Thyroid gland (tissue), 4 donors: ENCODE results near the gene GAB4.

Experiments
- POLR2A ChIP-seq, 2 donors: fragments of 450-650 bp; IDR thresholded peaks; one replicate each; pipeline ENCODE4 v1.6.1; 2017; ENCODE audit warnings: antibody characterized with exemption in 2 of 2, mild to moderate bottlenecking in 2 of 2, moderate library complexity in 1 of 2
- TF ChIP-seq, protein P1 (sequence below), 6 experiments: fragments of 200-600 bp in 3 of 6; fragments of 450-650 bp in 3 of 6; sonication (generic) in 3 of 6; IDR thresholded peaks; one replicate each; pipeline ENCODE4 v1.5.1; 2016 to 2019; ENCODE audit warnings: antibody characterized with exemption in 6 of 6, mild to moderate bottlenecking in 2 of 6, inconsistent platforms in 1 of 6, moderate library complexity in 1 of 6

DNA sequence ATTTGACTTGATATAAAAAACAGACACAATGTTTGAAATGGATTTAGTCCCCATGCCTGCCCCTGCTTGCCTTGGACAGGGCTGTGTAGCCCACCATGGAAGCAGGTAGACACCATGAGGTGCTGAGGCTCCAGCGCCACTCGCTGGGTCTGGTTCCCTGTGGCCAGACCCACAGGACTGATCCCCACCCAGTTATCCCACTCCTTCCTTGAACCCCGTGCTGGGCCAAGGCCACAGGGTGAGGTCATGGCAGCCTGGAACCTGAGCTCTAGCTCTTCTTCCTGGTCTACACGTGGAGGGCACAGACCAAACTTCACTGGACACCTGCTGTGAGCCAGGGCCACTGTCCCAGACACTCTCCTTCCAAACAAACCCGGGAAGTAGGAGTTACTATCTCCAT is 42.5 kb downstream of the GAB4 start:
- TF ChIP-seq, protein P1, sequence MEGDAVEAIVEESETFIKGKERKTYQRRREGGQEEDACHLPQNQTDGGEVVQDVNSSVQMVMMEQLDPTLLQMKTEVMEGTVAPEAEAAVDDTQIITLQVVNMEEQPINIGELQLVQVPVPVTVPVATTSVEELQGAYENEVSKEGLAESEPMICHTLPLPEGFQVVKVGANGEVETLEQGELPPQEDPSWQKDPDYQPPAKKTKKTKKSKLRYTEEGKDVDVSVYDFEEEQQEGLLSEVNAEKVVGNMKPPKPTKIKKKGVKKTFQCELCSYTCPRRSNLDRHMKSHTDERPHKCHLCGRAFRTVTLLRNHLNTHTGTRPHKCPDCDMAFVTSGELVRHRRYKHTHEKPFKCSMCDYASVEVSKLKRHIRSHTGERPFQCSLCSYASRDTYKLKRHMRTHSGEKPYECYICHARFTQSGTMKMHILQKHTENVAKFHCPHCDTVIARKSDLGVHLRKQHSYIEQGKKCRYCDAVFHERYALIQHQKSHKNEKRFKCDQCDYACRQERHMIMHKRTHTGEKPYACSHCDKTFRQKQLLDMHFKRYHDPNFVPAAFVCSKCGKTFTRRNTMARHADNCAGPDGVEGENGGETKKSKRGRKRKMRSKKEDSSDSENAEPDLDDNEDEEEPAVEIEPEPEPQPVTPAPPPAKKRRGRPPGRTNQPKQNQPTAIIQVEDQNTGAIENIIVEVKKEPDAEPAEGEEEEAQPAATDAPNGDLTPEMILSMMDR (IDR thresholded peaks at IDR 0.05), result no peak
- TF ChIP-seq POLR2A (IDR thresholded peaks at IDR 0.05), result no peak
